Middle frontal gyrus (tissue), 1 donor: Measurements from ENCODE around the gene DDOST.
"Not testable (repeated sequence)": the region's sequence is repeated elsewhere in the genome, so short reads cannot be mapped to it uniquely, and the experiment has no call there.

Experiments
- DNase-seq: peaks from one replicate; pipeline ENCODE4 v3.0.0-alpha.2; 2015; ENCODE audit warnings: low spot score; ENCODE audit errors: extremely low spot score

Gene DDOST

GRCh38 chr1:20691872-20692271 is 30.7 kb upstream of the DDOST start:
- DNase-seq, result no peak

GRCh38 chr1:20689645-20690056 is 28.5 kb upstream of the DDOST start:
- no peak for DNase-seq

GRCh38 chr1:20686883-20687725 is 25.9 kb upstream of the DDOST start:
- DNase-seq, result no peak

GRCh38 chr1:20685741-20686140 is 24.6 kb upstream of the DDOST start:
- no peak for DNase-seq

GRCh38 chr1:20685099-20685662 is 24.0 kb upstream of the DDOST start:
- peak; percentile 44 for DNase-seq

GRCh38 chr1:20684651-20685050 is 23.5 kb upstream of the DDOST start:
- DNase-seq, result no peak

GRCh38 chr1:20684050-20684620 is 23.0 kb upstream of the DDOST start:
- DNase-seq, result no peak

GRCh38 chr1:20683614-20684013 is 22.4 kb upstream of the DDOST start:
- no peak for DNase-seq

- DNase-seq, result peak; percentile 42
Measured at GRCh38 chr1:20682571-20683236, 21.5 kb upstream of the DDOST start.

GRCh38 chr1:20681999-20682398 is 20.8 kb upstream of the DDOST start:
- no peak for DNase-seq

GRCh38 chr1:20680269-20680668 is 19.1 kb upstream of the DDOST start:
- no peak for DNase-seq

- DNase-seq, result no peak
Measured at GRCh38 chr1:20678599-20678998, 17.4 kb upstream of the DDOST start.

GRCh38 chr1:20673626-20674025 is 12.5 kb upstream of the DDOST start:
- DNase-seq, result not testable (repeated sequence)

- no peak for DNase-seq
Measured at GRCh38 chr1:20672265-20672632, 11.1 kb upstream of the DDOST start.

GRCh38 chr1:20670936-20671335 is 9.8 kb upstream of the DDOST start:
- no peak for DNase-seq

GRCh38 chr1:20668581-20668980 is 7.4 kb upstream of the DDOST start:
- DNase-seq, result no peak

- no peak for DNase-seq
Measured at GRCh38 chr1:20666804-20667203, 5.6 kb upstream of the DDOST start.

GRCh38 chr1:20666146-20666545 is 5.0 kb upstream of the DDOST start:
- no peak for DNase-seq

GRCh38 chr1:20665726-20666125 is 4.6 kb upstream of the DDOST start:
- no peak for DNase-seq

- DNase-seq, result no peak
Measured at GRCh38 chr1:20663969-20664715, 3.0 kb upstream of the DDOST start.

- no peak for DNase-seq
Measured at GRCh38 chr1:20663365-20663764, 2.2 kb upstream of the DDOST start.

- DNase-seq, result no peak
Measured at GRCh38 chr1:20662110-20662475, 924 bp upstream of the DDOST start.
